Islet of Langerhans (tissue), 1 donor: ENCODE data around the gene OR52A5.
A peak's percentile ranks its signal among the peaks of the same experiment; 100 is the strongest.
"Not testable (repeated sequence)": the region's sequence is repeated elsewhere in the genome, so short reads cannot be mapped to it uniquely, and the experiment has no call there.

Experiments
- FAIRE-seq: peaks from one replicate; lab custom pipeline; 2011; peaks lifted over from hg19 to GRCh38; lab: Jason Lieb, UNC

OR52A5 gene

GRCh38 chr11:5137996-5138395 lies at the start of gene OR52A5:
OR52A5 (minus strand) TSS chr11:5138356; CDS start chr11:5132642, 5,714 bp downstream.
- no peak for FAIRE-seq

GRCh38 chr11:5178046-5178837 lies 40.1 kb upstream of the OR52A5 start:
- FAIRE-seq = no peak

GRCh38 chr11:5174934-5175333 lies 36.8 kb upstream of the OR52A5 start:
- FAIRE-seq = no peak

- no peak for FAIRE-seq
These were observed 33.7 kb upstream of the OR52A5 start for GRCh38 chr11:5171856-5172255.

- FAIRE-seq = not testable (repeated sequence)
These were observed 27.7 kb upstream of the OR52A5 start for GRCh38 chr11:5165898-5166297.

GRCh38 chr11:5164807-5165206 lies 26.7 kb upstream of the OR52A5 start:
- FAIRE-seq = not testable (repeated sequence)

- FAIRE-seq = not testable (repeated sequence)
These were observed 22.9 kb upstream of the OR52A5 start for GRCh38 chr11:5161045-5161444.

- not testable (repeated sequence) for FAIRE-seq
These were observed 22.1 kb upstream of the OR52A5 start for GRCh38 chr11:5160217-5160616.

- peak; percentile 24 for FAIRE-seq
These were observed 21.6 kb upstream of the OR52A5 start for GRCh38 chr11:5159806-5160205.

GRCh38 chr11:5154657-5155056 lies 16.5 kb upstream of the OR52A5 start, which contains the start of gene OR52A1:
OR52A1 (minus strand) TSS chr11:5154757; CDS start chr11:5152369, 2,388 bp downstream.
- FAIRE-seq = no peak

- no peak for FAIRE-seq
These were observed 15.6 kb upstream of the OR52A5 start for GRCh38 chr11:5153574-5154431.

- FAIRE-seq = no peak
These were observed 13.6 kb upstream of the OR52A5 start for GRCh38 chr11:5151713-5152153.

GRCh38 chr11:5144206-5144605 lies 6.0 kb upstream of the OR52A5 start:
- FAIRE-seq = not testable (repeated sequence)

- FAIRE-seq = no peak
These were observed 1.1 kb downstream of the OR52A5 start for GRCh38 chr11:5137014-5137413.

GRCh38 chr11:5136261-5136660 lies 1.9 kb downstream of the OR52A5 start:
- FAIRE-seq = no peak

- FAIRE-seq = no peak
These were observed 6.4 kb downstream of the OR52A5 start for GRCh38 chr11:5131584-5132335.

GRCh38 chr11:5129457-5129877 lies 8.7 kb downstream of the OR52A5 start:
- no peak for FAIRE-seq

- no peak for FAIRE-seq
These were observed 13.1 kb downstream of the OR52A5 start for GRCh38 chr11:5124891-5125620.

- peak; percentile 82 for FAIRE-seq
These were observed 14.2 kb downstream of the OR52A5 start for GRCh38 chr11:5123802-5124521.

- FAIRE-seq = no peak
These were observed 19.3 kb downstream of the OR52A5 start for GRCh38 chr11:5118893-5119292.

- no peak for FAIRE-seq
These were observed 20.6 kb downstream of the OR52A5 start for GRCh38 chr11:5117588-5117987.
